ENCODE data around the gene FAM83F.
"Not testable (repeated sequence)": the region's sequence is repeated elsewhere in the genome, so short reads cannot be mapped to it uniquely, and the experiment has no call there.

Gene FAM83F

GRCh38 chr22:39990686-39991085 lies 4.1 kb upstream of the FAM83F start:
- DNase-seq (ENCODE audit: extremely low read depth, low read depth): no peak
- no peak for TF ChIP-seq CTCF (IDR thresholded peaks at IDR 0.05; ENCODE audit: low read depth, low read length)

DNA sequence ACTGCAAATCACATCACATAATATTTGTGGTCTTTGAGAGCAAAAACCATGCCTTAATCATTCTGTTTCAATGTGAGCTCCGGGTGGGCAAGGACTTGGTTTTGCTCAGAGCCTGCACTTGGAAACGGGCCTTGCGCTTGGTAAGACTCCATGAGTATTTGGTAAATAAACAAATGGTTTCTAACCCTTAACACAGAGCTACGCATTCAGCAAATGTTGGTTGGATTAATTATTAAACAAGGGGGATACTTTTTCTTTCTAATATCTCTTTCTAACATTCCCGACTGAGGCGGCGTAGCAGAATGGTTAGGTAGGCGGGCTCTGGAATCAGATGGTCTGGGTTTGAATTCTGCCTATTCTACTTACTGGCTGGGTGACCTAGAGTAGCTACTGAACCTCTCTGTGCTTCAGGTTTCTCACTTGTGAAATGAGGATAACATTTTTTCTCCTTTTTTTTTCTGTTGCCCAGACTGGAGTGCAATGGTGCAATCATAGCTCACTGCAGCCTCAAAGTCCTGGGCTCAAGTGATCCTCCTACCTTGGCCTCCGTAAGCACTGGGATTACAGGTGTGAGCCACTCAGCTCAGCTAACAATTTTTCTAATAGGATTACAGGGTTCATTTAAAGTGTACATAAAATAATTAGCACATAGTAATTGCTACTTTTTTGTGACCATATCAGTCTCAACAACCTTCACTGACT lies 3.4 kb upstream of the FAM83F start:
- TF ChIP-seq CTCF (IDR thresholded peaks at IDR 0.05; ENCODE audit: low read depth, low read length): no peak
- DNase-seq (ENCODE audit: extremely low read depth, low read depth): no peak

GRCh38 chr22:39992088-39992826 lies 2.5 kb upstream of the FAM83F start:
- no peak for TF ChIP-seq CTCF (IDR thresholded peaks at IDR 0.05; ENCODE audit: low read depth, low read length)
- DNase-seq (ENCODE audit: extremely low read depth, low read depth): no peak

DNA sequence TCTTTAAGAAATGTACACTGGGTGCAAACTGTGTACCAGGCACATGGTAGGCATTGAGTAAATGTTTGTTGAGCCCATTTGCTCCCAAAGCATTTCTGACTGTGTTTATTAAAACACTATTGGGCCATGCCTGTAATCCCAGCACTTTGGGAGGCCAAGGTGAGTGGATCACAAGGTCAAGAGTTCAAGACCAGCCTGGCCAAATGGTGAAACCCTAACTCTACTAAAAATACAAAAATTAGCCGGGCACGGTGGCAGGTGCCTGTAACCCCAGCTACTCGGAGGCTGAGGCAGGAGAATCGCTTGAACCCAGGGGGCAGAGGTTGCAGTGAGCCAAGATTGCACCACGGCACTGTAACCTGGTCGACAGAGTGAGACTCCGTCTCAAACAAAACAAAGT lies 1.9 kb upstream of the FAM83F start:
- DNase-seq (ENCODE audit: extremely low read depth, low read depth): not testable (repeated sequence)

- DNase-seq (ENCODE audit: extremely low read depth, low read depth): no peak
- no peak for TF ChIP-seq CTCF (IDR thresholded peaks at IDR 0.05; ENCODE audit: low read depth, low read length)
These were observed 651 bp upstream of the FAM83F start for GRCh38 chr22:39994041-39994565.

- DNase-seq (ENCODE audit: extremely low read depth, low read depth): no peak
- TF ChIP-seq CTCF (IDR thresholded peaks at IDR 0.05; ENCODE audit: low read depth, low read length): no peak
These were observed 869 bp downstream of the FAM83F start for GRCh38 chr22:39995393-39996252.

GRCh38 chr22:39996732-39997131 lies 2.0 kb downstream of the FAM83F start:
- no peak for DNase-seq (ENCODE audit: extremely low read depth, low read depth)
- no peak for TF ChIP-seq CTCF (IDR thresholded peaks at IDR 0.05; ENCODE audit: low read depth, low read length)

Measured in AG09319 (cell line).